Measurements from ENCODE around the gene HSD17B7.
A peak's percentile ranks its signal among the peaks of the same experiment; 100 is the strongest.
"Not testable (repeated sequence)": the region's sequence is repeated elsewhere in the genome, so short reads cannot be mapped to it uniquely, and the experiment has no call there.

The HSD17B7 gene

DNA sequence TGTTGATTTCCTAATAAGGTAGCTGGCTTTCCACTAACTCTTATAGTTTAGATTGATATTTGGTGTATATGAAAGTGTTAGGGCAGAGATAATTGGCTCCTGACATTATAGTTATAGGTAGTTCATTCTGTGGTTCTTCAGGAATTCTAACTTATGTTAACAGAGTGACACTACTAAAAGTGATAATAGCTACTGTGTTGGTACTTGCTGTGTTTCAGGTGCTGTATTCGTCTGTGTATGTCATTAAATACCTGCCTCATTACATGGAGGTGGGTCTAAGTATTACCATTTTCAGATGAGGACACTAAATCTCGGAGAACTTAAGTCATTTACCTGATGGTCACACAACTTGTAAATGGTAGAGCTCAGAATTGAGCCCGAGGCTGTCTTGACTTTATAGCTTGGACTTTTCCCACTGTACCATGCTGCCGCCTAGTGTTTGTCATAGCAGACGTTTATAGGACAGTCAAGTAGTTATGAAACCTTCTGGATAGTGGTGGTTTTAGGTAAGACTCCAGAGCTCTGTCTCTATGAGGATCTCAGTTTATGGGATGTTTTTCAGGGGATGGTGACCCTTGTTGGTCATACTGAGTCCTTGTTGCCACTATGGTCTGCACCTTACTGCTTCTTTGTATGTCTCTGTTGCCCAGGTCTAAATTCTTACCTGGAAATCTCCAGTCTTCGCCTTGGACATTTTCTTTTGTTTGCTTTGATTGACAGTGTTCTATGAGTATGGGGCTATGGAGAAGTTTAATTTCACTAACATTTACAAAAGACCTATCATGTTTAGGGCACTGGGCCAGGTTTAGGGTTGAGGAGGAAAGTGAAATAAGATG, 9.7 kb downstream of the HSD17B7 start:
- intact Hi-C loops (cut with DNase I), result not testable (repeated sequence)
- DNase-seq, result peak in 35 of 42 donors; percentile 5 to 76 (median 45)

- intact Hi-C loops (cut with DNase I); DNase-seq: not testable (repeated sequence)
Observed at GRCh38 chr1:162807503-162807902, 17.0 kb downstream of the HSD17B7 start.

- DNase-seq; intact Hi-C loops (cut with DNase I): not testable (repeated sequence)
Observed at GRCh38 chr1:162812357-162812756, 21.9 kb downstream of the HSD17B7 start.

DNA sequence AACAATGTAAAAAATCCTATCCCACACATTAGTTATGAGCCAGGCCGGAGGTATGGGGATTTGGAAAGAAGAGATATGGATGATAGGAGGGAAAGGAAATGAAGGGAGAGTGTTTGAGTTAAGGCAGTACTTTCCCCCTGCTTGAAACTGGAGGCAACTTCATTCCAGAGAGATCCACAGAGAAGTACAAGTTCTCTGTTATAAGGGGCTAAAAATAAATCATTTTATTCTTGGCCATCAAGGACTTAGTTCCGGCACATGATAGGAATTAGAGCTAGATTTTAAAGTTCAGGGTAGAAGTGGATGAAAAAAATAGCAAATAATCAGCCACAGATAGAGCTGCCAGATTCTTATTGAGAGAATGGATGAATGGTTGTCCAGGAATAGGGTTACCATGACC, 27.6 kb downstream of the HSD17B7 start:
- intact Hi-C loops (cut with DNase I); DNase-seq: not testable (repeated sequence)

GRCh38 chr1:162818666-162819065, 28.2 kb downstream of the HSD17B7 start:
- DNase-seq; intact Hi-C loops (cut with DNase I): not testable (repeated sequence)

DNA sequence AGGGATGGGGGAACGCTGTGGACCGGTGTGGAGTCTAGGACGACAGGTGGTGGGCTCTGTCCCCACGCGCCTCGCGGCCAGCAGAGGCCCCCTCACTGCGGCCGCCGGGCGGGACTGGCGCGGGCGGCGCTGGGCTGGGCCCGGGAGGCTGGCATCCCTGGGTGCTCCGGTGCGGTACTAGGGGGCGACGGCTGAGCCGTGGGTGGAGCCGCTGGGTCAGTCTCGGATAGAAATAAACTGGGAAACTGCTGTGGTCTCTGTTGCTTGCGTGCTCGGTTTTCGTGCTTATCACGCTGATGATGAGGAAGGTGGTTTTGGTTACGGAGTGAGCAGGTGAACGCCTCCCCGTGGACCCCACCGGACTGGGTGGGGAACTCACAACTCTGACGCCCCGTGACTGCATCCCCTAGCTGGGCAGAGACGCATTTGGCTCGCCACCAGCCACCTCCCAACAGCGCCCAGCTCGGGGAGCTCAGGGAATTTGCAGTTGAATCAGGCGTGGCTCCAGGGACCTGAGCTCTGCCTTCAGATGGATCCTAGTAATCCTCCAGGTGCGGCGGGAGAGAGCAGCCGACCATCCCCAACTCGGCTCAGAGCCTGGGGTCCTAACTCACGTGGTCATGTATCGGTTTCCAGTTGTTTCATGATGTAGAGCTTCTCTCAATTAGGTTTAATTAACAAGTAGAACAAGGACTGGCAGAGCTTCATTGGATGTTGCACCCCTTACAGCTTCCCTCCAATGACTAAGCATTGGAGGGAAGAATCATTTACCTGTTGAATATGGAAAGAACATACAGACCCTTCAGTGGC, 32.1 kb downstream of the HSD17B7 start:
- peak in 40 of 42 donors; percentile 7 to 64 (median 28) for DNase-seq
- intact Hi-C loops (cut with DNase I), result no loop called here

- intact Hi-C loops (cut with DNase I), result no loop called here
- DNase-seq, result no peak
Observed at GRCh38 chr1:162823231-162823630, 32.7 kb downstream of the HSD17B7 start.

DNA sequence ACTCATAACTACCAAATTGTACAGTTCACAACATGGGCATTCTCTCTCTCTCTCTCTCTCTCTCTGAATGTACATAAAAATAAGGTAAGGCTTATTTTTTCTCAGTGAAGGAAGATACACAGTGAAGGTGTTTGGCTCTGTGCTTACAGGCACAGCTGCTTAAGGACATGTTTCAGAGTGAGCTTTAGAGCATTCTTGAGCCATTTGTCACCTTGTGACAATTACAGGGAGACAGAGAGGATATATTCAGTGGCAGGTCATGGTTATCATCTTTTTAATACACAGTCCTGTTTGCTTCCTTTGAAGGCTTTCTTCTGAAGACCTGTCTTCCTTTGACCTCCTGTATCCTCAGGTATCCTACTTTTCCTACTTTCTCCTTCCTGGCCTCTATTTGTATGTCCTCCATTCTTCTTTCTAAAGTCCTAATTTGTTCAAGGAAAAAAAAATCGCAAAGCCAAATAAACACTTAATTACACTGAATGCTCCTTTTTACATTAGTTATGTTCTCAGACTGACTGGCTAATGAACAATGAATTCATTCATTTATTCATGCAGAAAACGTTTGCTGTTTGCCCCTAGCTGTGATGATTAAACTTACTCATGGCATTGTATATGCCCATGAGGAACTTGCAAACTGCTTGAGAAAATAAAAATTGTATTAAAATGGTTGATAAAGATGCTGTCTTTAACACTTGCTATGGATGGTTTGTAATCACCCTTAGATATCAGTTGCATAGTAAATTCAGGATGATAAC, 33.4 kb downstream of the HSD17B7 start:
- intact Hi-C loops (cut with DNase I), result no loop called here
- no peak for DNase-seq

DNA sequence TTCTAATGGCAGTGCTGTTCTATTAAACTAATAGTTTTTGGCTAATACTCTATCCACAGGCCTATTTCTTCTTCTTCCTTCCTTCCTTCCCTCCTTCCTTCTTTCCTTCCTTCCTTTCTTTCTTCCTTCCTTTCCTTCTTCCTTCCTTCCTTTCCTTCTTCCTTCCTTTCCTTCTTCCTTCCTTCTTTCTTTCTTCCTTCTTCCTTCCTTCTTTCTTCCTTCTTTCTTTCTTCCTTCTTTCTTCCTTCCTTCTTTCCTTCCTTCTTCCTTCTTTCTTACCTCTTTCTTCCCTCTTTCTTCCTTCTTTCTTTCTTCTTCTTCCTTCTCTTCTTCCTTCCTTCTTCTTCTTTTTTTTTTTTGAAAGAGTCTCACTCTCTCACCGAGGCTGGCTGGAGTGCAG, 38.8 kb downstream of the HSD17B7 start:
- intact Hi-C loops (cut with DNase I), result no loop called here

GRCh38 chr1:162832470-162832869, 42.0 kb downstream of the HSD17B7 start:
- intact Hi-C loops (cut with DNase I), result no loop called here
- no peak for DNase-seq

More for the DNA sequence above, 38.8 kb downstream of the HSD17B7 start:
- DNase-seq, result no peak

DNA sequence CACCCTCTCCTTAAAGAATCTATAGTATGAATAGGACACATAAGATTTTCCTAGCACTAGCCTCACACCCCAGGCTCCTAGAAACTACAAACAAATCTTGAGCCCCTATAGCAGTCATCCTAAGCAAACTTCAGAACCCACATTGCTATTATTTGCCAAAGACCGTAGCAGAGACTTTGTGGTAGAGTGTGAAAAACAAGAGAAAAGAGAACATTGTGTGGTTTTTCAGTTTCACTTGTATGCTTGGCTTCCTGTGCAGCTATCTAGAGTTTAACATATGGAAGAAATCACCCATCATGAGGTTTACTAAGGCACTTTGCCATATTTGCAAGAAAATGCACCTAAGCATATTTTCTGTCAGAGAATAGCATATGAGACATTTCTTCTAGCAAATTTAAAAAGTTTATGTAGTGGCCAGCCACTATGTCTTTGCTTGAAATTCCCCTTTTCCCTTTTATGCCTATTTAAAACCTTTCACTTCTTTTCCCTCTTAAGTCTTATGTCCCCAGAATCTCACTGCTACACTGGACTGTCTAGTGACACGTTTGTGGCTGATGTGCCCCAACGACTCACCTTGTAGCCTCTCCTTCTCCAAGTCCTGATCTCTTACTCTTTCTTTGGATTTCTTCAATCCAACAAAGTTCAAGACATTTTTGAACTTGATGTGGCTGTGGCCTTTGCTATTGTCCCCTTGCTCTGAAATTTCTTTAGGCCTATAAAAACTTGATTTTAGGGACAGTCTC, 44.8 kb downstream of the HSD17B7 start:
- intact Hi-C loops (cut with DNase I), result no loop called here
- no peak for DNase-seq

DNA sequence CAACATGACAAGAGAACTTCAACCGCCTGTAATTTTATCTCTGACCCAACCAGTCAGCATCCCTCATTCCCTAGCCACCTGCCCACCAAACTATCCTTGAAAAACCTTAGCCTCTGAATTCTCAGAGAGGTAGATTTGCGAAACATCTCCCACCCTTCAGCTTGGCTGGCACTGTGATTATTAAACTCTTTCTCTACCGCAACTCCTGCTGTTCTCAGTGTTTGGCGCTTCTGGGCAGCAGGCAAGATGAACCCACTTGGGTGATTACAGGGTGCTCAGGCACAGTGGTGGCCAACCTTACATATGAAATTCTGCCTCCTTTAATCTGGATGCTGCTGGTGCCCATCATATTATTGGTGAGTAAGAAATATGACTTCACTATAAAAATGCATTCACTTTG, 48.4 kb downstream of the HSD17B7 start:
- intact Hi-C loops (cut with DNase I), result no loop called here
- no peak for DNase-seq

- intact Hi-C loops (cut with DNase I), result loop anchor here (10.0 kb wide), 1 partner anchor 474 kb away; no protein-coding TSS in a partner anchor
- DNase-seq, result no peak
Observed at GRCh38 chr1:162840250-162840839, 49.8 kb downstream of the HSD17B7 start.

DNA sequence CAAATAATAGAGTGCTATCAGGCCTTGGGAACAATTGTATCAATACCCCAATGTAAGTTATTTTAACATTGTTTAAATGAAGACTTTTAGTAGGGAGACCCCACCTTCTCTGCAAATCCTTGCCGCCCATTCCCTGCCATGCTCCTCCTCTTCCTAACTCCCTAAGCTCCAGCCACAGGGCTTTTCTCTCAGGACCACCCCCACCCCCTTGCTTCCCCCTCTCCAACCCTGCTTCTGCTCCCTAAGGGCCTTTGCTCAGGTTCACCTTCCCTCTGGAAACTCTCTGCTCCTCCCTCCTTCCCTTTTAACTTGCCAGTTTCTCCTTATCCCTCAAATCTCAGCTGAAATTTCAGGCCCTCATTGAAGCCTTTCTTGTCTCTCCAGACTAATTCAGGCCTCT, 53.7 kb downstream of the HSD17B7 start:
- intact Hi-C loops (cut with DNase I), result loop anchor here (10.0 kb wide), 1 partner anchor 471 kb away; no protein-coding TSS in a partner anchor
- no peak for DNase-seq

GRCh38 chr1:162846256-162847212, 56.0 kb downstream of the HSD17B7 start:
- DNase-seq, result no peak
- intact Hi-C loops (cut with DNase I), result loop anchor here (10.0 kb wide), 1 partner anchor 468 kb away; no protein-coding TSS in a partner anchor

DNA sequence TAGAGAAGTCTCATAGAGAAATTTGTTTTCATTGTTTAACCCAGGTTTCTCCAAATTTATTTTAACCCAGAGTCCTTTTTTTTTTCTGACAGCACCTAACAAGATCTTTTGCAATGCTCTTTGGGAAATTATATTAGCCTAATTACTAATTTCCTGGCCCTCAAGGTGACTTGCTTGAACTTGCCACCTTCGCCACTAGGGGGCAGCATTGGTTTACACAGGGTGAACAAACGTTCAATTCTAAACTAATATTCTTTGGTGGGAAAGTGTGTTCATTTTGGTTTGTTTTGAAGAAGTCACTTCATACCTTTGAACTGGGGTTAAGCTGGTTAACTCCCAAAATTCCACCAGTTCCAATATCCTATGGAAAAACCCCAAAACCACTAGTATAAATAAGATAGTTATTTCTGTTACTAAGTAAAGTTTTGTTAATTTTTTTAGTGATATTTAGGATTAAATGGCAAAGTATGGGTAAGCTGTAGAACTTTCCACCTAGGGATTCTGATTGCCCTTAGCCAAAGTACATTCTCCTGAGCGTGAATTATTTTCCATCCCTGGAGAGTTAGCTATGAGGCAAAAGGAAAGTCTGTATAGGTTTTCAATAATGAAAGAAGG, 57.4 kb downstream of the HSD17B7 start:
- intact Hi-C loops (cut with DNase I), result loop anchor here (10.0 kb wide), 1 partner anchor 467 kb away; no protein-coding TSS in a partner anchor
- DNase-seq, result peak; percentile 59 to 94 (median 87)
